ENCODE data around the gene EEF1AKMT4. TPM values are rescaled to one million over a fixed set of nuclear protein-coding genes. Genes with fewer than 3 reads are reported as not detected.

EEF1AKMT4 gene
- polyA plus RNA-seq, 1 donor (not counting 4 experiments of a cell fraction or from before 2014, with no cell fraction given): 10.8 TPM

DNA sequence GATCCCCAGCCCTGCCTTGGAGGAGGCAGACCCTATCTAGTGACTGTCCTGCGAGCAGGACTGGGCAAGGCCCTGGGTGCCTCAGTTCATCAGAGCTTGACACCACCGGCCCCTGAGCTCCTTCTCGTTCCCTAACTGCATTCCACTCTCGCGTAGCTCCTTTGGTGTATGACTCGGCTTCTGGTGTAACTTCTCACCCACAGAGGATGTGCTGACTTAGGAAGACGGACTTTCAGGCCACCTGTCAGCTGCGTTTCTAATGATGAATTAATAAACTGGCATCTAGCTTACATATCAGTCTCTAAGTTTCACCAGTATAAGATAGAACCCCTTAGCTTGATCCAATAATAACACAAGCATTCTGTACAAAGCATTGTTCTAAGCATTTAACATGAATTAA is 45.9 kb upstream of the EEF1AKMT4 start:
- TF ChIP-seq, protein P1, sequence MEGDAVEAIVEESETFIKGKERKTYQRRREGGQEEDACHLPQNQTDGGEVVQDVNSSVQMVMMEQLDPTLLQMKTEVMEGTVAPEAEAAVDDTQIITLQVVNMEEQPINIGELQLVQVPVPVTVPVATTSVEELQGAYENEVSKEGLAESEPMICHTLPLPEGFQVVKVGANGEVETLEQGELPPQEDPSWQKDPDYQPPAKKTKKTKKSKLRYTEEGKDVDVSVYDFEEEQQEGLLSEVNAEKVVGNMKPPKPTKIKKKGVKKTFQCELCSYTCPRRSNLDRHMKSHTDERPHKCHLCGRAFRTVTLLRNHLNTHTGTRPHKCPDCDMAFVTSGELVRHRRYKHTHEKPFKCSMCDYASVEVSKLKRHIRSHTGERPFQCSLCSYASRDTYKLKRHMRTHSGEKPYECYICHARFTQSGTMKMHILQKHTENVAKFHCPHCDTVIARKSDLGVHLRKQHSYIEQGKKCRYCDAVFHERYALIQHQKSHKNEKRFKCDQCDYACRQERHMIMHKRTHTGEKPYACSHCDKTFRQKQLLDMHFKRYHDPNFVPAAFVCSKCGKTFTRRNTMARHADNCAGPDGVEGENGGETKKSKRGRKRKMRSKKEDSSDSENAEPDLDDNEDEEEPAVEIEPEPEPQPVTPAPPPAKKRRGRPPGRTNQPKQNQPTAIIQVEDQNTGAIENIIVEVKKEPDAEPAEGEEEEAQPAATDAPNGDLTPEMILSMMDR (optimal IDR thresholded peaks at IDR 0.05 in 1 of 3, IDR thresholded peaks at IDR 0.05 in 1 of 3, conservative IDR thresholded peaks at IDR 0.05 in 1 of 3; ENCODE audit: extremely low read depth in 1 of 3, insufficient read depth in 2 of 3, low read length in 3 of 3): no peak
- no peak for TF ChIP-seq EZH2 (IDR thresholded peaks at IDR 0.05; ENCODE audit: low read length)
- H3K27me3 ChIP-seq (ENCODE audit: control insufficient read depth, extremely low read depth, insufficient read depth, low read length): peaks cover 6% of the 10 kb centered on the region
- H3K9me3 ChIP-seq (ENCODE audit: control insufficient read depth, low read depth, low read length): no peaks in the 10 kb centered on the region
- H2AFZ ChIP-seq (ENCODE audit: control insufficient read depth, low read length): no peak overlapping the region
- H3K9ac ChIP-seq (ENCODE audit: control insufficient read depth, extremely low read depth, insufficient read depth, low read length): no peak overlapping the region
- H3K27ac ChIP-seq (ENCODE audit: control insufficient read depth, insufficient read depth, low read length): no peak overlapping the region
- DNase-seq (ENCODE audit: low read depth, low spot score) (no peak), FAIRE-seq (no peak)
- dilution Hi-C loops (cut with MboI; ENCODE audit: extremely low pct_ligation_motif_present, low sequenced_read_pairs): no loop called here
- H4K20me1 ChIP-seq (ENCODE audit: control insufficient read depth, extremely low read depth, insufficient read depth, low read length): no peaks in the 10 kb centered on the region
- H3K36me3 ChIP-seq (ENCODE audit: control insufficient read depth in 2 of 2, extremely low read depth in 1 of 2, insufficient read depth in 2 of 2, low read length in 2 of 2): no peaks in the 10 kb centered on the region
- no peaks in the 10 kb centered on the region for H3K4me1 ChIP-seq (ENCODE audit: control insufficient read depth, extremely low read depth, insufficient read depth, low read length)
- no peak overlapping the region for H3K4me2 ChIP-seq (ENCODE audit: control insufficient read depth, extremely low read depth, insufficient read depth, low read depth, low read length)
- no peak overlapping the region for H3K4me3 ChIP-seq (ENCODE audit: control insufficient read depth in 2 of 3, extremely low read depth in 1 of 3, insufficient read depth in 2 of 3, low read depth in 1 of 3, low read length in 3 of 3)
- no peaks in the 10 kb centered on the region for H3K9me1 ChIP-seq (ENCODE audit: control insufficient read depth, extremely low read depth, insufficient read depth, low read length)
- no peaks in the 10 kb centered on the region for H3K79me2 ChIP-seq (ENCODE audit: control insufficient read depth, insufficient read depth, low read length)

DNA sequence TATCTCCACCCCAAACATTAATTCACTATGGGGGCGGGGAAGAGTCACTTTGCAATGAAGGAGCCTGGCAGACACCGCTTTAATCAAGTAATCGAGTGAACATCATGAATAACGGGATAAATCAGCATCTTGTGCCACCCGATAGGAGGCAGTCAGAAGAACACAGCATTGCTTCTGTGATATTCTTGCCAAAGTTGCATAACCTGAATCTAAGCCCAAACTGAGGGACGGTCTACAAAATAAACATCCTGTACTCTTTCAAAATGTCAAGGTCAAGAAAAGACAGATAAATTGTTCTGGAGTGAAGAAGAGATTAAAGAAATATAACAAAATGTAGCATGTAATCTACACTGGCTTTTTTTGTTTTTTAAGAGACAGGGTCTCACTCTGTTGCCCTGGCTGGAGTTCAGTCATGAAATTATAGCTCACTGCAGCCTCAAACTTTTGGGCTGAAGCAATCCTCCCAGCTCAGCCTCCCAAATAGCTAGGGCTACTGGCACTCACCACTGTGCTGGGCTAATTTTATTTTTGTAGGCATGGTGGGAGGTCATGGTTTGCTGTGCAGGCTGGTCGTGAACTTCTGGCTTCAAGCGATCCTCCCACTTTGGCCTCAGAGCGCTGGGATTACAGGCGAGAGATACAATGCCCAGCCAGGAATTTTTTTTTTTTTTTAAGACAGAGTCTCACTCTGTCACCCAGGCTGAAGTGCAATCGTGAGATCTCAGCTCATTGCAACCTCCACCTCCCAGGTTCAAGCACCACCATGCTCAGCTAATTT is 40.1 kb upstream of the EEF1AKMT4 start:
- Histone ChIP-seq H3K4me2 (ENCODE audit: control insufficient read depth, extremely low read depth, insufficient read depth, low read depth, low read length) (no peak overlapping the region), H3K4me1 (ENCODE audit: control insufficient read depth, extremely low read depth, insufficient read depth, low read length) (no peaks in the 10 kb centered on the region), H4K20me1 (ENCODE audit: control insufficient read depth, extremely low read depth, insufficient read depth, low read length) (no peaks in the 10 kb centered on the region), H3K79me2 (ENCODE audit: control insufficient read depth, insufficient read depth, low read length) (no peaks in the 10 kb centered on the region), H3K4me3 (ENCODE audit: control insufficient read depth in 2 of 3, extremely low read depth in 1 of 3, insufficient read depth in 2 of 3, low read depth in 1 of 3, low read length in 3 of 3) (no peak overlapping the region), H2AFZ (ENCODE audit: control insufficient read depth, low read length) (no peak overlapping the region), H3K36me3 (ENCODE audit: control insufficient read depth in 2 of 2, extremely low read depth in 1 of 2, insufficient read depth in 2 of 2, low read length in 2 of 2) (no peaks in the 10 kb centered on the region), H3K27ac (ENCODE audit: control insufficient read depth, insufficient read depth, low read length) (no peak overlapping the region), H3K9ac (ENCODE audit: control insufficient read depth, extremely low read depth, insufficient read depth, low read length) (no peak overlapping the region), H3K27me3 (ENCODE audit: control insufficient read depth, extremely low read depth, insufficient read depth, low read length) (peaks cover 6% of the 10 kb centered on the region), H3K9me3 (ENCODE audit: control insufficient read depth, low read depth, low read length) (no peaks in the 10 kb centered on the region), H3K9me1 (ENCODE audit: control insufficient read depth, extremely low read depth, insufficient read depth, low read length) (no peaks in the 10 kb centered on the region)
- dilution Hi-C loops (cut with MboI; ENCODE audit: extremely low pct_ligation_motif_present, low sequenced_read_pairs): no loop called here
- DNase-seq (ENCODE audit: low read depth, low spot score): no peak
- no peak for TF ChIP-seq EZH2 (IDR thresholded peaks at IDR 0.05; ENCODE audit: low read length)
- TF ChIP-seq, protein P1 (optimal IDR thresholded peaks at IDR 0.05 in 1 of 3, IDR thresholded peaks at IDR 0.05 in 1 of 3, conservative IDR thresholded peaks at IDR 0.05 in 1 of 3; ENCODE audit: extremely low read depth in 1 of 3, insufficient read depth in 2 of 3, low read length in 3 of 3): no peak
- FAIRE-seq: no peak
